Trophoblast cell (in vitro differentiated cells and primary cell): Measurements from ENCODE around the gene ZNF423.

ENCODE experiments used
- DNase-seq, 2 donors: peaks; one replicate each; pipeline ENCODE4 v3.0.0-alpha.2; 2016
- H2AFZ ChIP-seq: 2 replicates; pipeline ENCODE4 v1.6.1; 2013; ENCODE audit warnings: low read length, moderate library complexity, mild to moderate bottlenecking; ENCODE audit not compliant: insufficient read depth, poor library complexity
- H2AK5ac ChIP-seq: 2 replicates; pipeline ENCODE4 v1.6.1; 2013; ENCODE audit warnings: mild to moderate bottlenecking, low read length
- H2BK120ac ChIP-seq: 2 replicates; pipeline ENCODE4 v1.6.1; 2013; ENCODE audit warnings: low read length, mild to moderate bottlenecking, moderate library complexity; ENCODE audit not compliant: insufficient read depth, poor library complexity
- H2BK12ac ChIP-seq: 2 replicates; pipeline ENCODE4 v1.6.1; 2013; ENCODE audit warnings: mild to moderate bottlenecking, low read length, moderate library complexity
- H2BK5ac ChIP-seq: 2 replicates; pipeline ENCODE4 v1.6.1; 2013; ENCODE audit warnings: low read length, low read depth, moderate library complexity, mild to moderate bottlenecking; ENCODE audit not compliant: poor library complexity
- H3K14ac ChIP-seq: 2 replicates; pipeline ENCODE4 v1.6.1; 2013; ENCODE audit warnings: mild to moderate bottlenecking, low read length
- H3K18ac ChIP-seq: 2 replicates; pipeline ENCODE4 v1.6.1; 2013; ENCODE audit warnings: mild to moderate bottlenecking, low read length
- H3K23ac ChIP-seq: 2 replicates; pipeline ENCODE4 v1.6.1; 2013; ENCODE audit warnings: low read length
- H3K27ac ChIP-seq: 2 replicates; pipeline ENCODE4 v1.5.1; 2013; ENCODE audit warnings: low read depth, mild to moderate bottlenecking, inconsistent platforms, low read length, moderate library complexity
- H3K27me3 ChIP-seq: 2 replicates; pipeline ENCODE4 v1.6.1; 2013; ENCODE audit warnings: inconsistent platforms, mild to moderate bottlenecking, low read length, moderate library complexity; ENCODE audit not compliant: insufficient read depth
- H3K36me3 ChIP-seq, 2 experiments: 1 replicate in 1 of 2; 2 replicates in 1 of 2; pipeline ENCODE4 v1.6.1; 2013; ENCODE audit warnings: low read length in 2 of 2, mild to moderate bottlenecking in 2 of 2, moderate library complexity in 1 of 2; ENCODE audit not compliant: insufficient read depth in 2 of 2, control insufficient read depth in 1 of 2
- H3K4ac ChIP-seq: 2 replicates; pipeline ENCODE4 v1.6.1; 2013; ENCODE audit warnings: low read depth, mild to moderate bottlenecking, low read length, moderate library complexity
- H3K4me1 ChIP-seq, 2 experiments: 1 replicate in 1 of 2; 2 replicates in 1 of 2; pipeline ENCODE4 v1.6.1; 2013; ENCODE audit warnings: low read length in 2 of 2, mild to moderate bottlenecking in 2 of 2, moderate library complexity in 1 of 2; ENCODE audit not compliant: insufficient read depth in 2 of 2, control insufficient read depth in 1 of 2
- H3K4me2 ChIP-seq: 2 replicates; pipeline ENCODE4 v1.6.1; 2013; ENCODE audit warnings: inconsistent platforms, mild to moderate bottlenecking, low read length, moderate library complexity
- H3K4me3 ChIP-seq: 2 replicates; pipeline ENCODE4 v1.5.1; 2013; ENCODE audit warnings: mild to moderate bottlenecking, low read depth, low read length, inconsistent platforms
- H3K79me1 ChIP-seq: one replicate; pipeline ENCODE4 v1.6.1; 2013; ENCODE audit warnings: low read length
- H3K79me2 ChIP-seq: 2 replicates; pipeline ENCODE4 v1.6.1; 2013; ENCODE audit warnings: low read length, mild to moderate bottlenecking; ENCODE audit not compliant: control insufficient read depth, insufficient read depth, poor library complexity
- H3K9ac ChIP-seq: 2 replicates; pipeline ENCODE4 v1.6.1; 2013; ENCODE audit warnings: mild to moderate bottlenecking, low read length
- H3K9me3 ChIP-seq: 2 replicates; pipeline ENCODE4 v1.6.1; 2013; ENCODE audit warnings: low read depth, mild to moderate bottlenecking, control low read depth, inconsistent platforms, low read length; ENCODE audit not compliant: insufficient read depth
- H4K12ac ChIP-seq: 2 replicates; pipeline ENCODE4 v1.6.1; 2013; ENCODE audit warnings: low read depth, mild to moderate bottlenecking, low read length, moderate library complexity
- H4K8ac ChIP-seq: 2 replicates; pipeline ENCODE4 v1.6.1; 2013; ENCODE audit warnings: low read depth, mild to moderate bottlenecking, low read length, moderate library complexity
- H4K91ac ChIP-seq: one replicate; pipeline ENCODE4 v1.6.1; 2013; ENCODE audit warnings: low read depth, mild to moderate bottlenecking, low read length, moderate library complexity
- WGBS: extraction: QIAGEN DNeasy Blood & Tissue Kit; methylation state at CpG from one replicate; pipeline ENCODE4 v1.1.7; 2013; ENCODE audit warnings: missing lambda C conversion rate; ENCODE audit not compliant: insufficient read length, insufficient coverage; ENCODE audit errors: extremely low coverage; 5-methylcytosine and 5-hydroxymethylcytosine counted together

The ZNF423 gene

GRCh38 chr16:49490321-49490705 lies 365.6 kb downstream of the ZNF423 start:
- no CpG with 5 or more reads among the region's 8 CpGs for WGBS
- Histone ChIP-seq H4K91ac (no peak overlapping the region), H3K27ac (no peak overlapping the region)

GRCh38 chr16:49489686-49490320 lies 366.1 kb downstream of the ZNF423 start:
- DNase-seq, result no peak
- Histone ChIP-seq H3K4me2 (no peak overlapping the region), H3K79me2 (no peaks in the 10 kb centered on the region), H3K27me3 (no peaks in the 10 kb centered on the region), H3K27ac (no peak overlapping the region), H2AK5ac (no peak overlapping the region), H3K36me3 (no peaks in the 10 kb centered on the region), H3K79me1 (no peaks in the 10 kb centered on the region), H3K9ac (no peak overlapping the region), H4K12ac (no peak overlapping the region), H3K18ac (no peak overlapping the region), H2BK12ac (no peak overlapping the region), H3K9me3 (peaks cover 2% of the 10 kb centered on the region), H3K23ac (no peak overlapping the region), H2AFZ (no peak overlapping the region), H3K4ac (no peak overlapping the region), H2BK5ac (no peak overlapping the region), H3K4me1 (peaks cover 0 to 8% of the 10 kb centered on the region in 2 experiments), H3K4me3 (no peak overlapping the region), H3K14ac (no peak overlapping the region), H4K8ac (no peak overlapping the region), H4K91ac (no peak overlapping the region), H2BK120ac (no peak overlapping the region)
- no CpG with 5 or more reads among the region's 7 CpGs for WGBS

More at GRCh38 chr16:49490321-49490705, 365.6 kb downstream of the ZNF423 start:
- no peak overlapping the region for H3K14ac ChIP-seq
- no peak overlapping the region for H3K18ac ChIP-seq
- no peaks in the 10 kb centered on the region for H3K79me2 ChIP-seq
- no peak overlapping the region for H3K4me2 ChIP-seq
- no peak overlapping the region for H3K9ac ChIP-seq
- no peak overlapping the region for H3K4me3 ChIP-seq
- DNase-seq, result no peak
- peaks cover 0 to 8% of the 10 kb centered on the region in 2 experiments for H3K4me1 ChIP-seq
- H3K79me1 ChIP-seq, result no peaks in the 10 kb centered on the region
- no peaks in the 10 kb centered on the region for H3K36me3 ChIP-seq
- H4K12ac ChIP-seq, result no peak overlapping the region
- H2BK12ac ChIP-seq, result no peak overlapping the region
- H3K9me3 ChIP-seq, result peaks cover 3% of the 10 kb centered on the region
- H3K27me3 ChIP-seq, result no peaks in the 10 kb centered on the region
- no peak overlapping the region for H3K23ac ChIP-seq
- no peak overlapping the region for H2AFZ ChIP-seq
- H2BK120ac ChIP-seq, result no peak overlapping the region
- H4K8ac ChIP-seq, result no peak overlapping the region
- H3K4ac ChIP-seq, result no peak overlapping the region
- no peak overlapping the region for H2BK5ac ChIP-seq
- no peak overlapping the region for H2AK5ac ChIP-seq

- Histone ChIP-seq H2AK5ac (no peak overlapping the region), H3K27ac (no peak overlapping the region), H4K8ac (no peak overlapping the region), H4K12ac (no peak overlapping the region), H2AFZ (no peak overlapping the region), H3K27me3 (no peaks in the 10 kb centered on the region), H3K4me2 (no peak overlapping the region), H3K36me3 (no peaks in the 10 kb centered on the region), H3K23ac (no peak overlapping the region), H3K14ac (no peak overlapping the region), H2BK5ac (no peak overlapping the region), H2BK12ac (no peak overlapping the region), H3K18ac (no peak overlapping the region), H3K9me3 (peaks cover 2% of the 10 kb centered on the region), H3K4me3 (no peak overlapping the region), H3K79me1 (no peaks in the 10 kb centered on the region), H2BK120ac (no peak overlapping the region), H3K4ac (no peak overlapping the region), H3K9ac (no peak overlapping the region), H3K4me1 (peaks cover 0 to 8% of the 10 kb centered on the region in 2 experiments), H4K91ac (no peak overlapping the region), H3K79me2 (no peaks in the 10 kb centered on the region)
- WGBS, result no CpG with 5 or more reads among the region's 21 CpGs
- no peak for DNase-seq
Observed at GRCh38 chr16:49488740-49489525, 367.0 kb downstream of the ZNF423 start.

GRCh38 chr16:49488336-49488735 lies 367.6 kb downstream of the ZNF423 start:
- no peak overlapping the region for H2BK12ac ChIP-seq
- no peak overlapping the region for H3K18ac ChIP-seq
- H3K4me2 ChIP-seq, result no peak overlapping the region
- H3K4me1 ChIP-seq, result peaks cover 0 to 8% of the 10 kb centered on the region in 2 experiments
- H2AFZ ChIP-seq, result no peak overlapping the region
- H3K4ac ChIP-seq, result no peak overlapping the region
- no peak overlapping the region for H2BK120ac ChIP-seq
- no peaks in the 10 kb centered on the region for H3K36me3 ChIP-seq
- WGBS, result no CpG with 5 or more reads among the region's 4 CpGs
- H3K14ac ChIP-seq, result no peak overlapping the region
- H2BK5ac ChIP-seq, result no peak overlapping the region
- no peak overlapping the region for H3K27ac ChIP-seq
- H3K23ac ChIP-seq, result no peak overlapping the region
- H4K12ac ChIP-seq, result no peak overlapping the region
- H3K27me3 ChIP-seq, result no peaks in the 10 kb centered on the region
- H2AK5ac ChIP-seq, result no peak overlapping the region
- no peak for DNase-seq
- no peaks in the 10 kb centered on the region for H3K79me1 ChIP-seq
- H3K9me3 ChIP-seq, result peaks cover 2% of the 10 kb centered on the region
- H3K4me3 ChIP-seq, result no peak overlapping the region
- H3K79me2 ChIP-seq, result no peaks in the 10 kb centered on the region
- H4K8ac ChIP-seq, result no peak overlapping the region
- H3K9ac ChIP-seq, result no peak overlapping the region
- no peak overlapping the region for H4K91ac ChIP-seq
